NB4 (cell line): ENCODE measurements around the gene IARS2.

Experiments used
- CTCF ChIP-seq: IDR thresholded peaks from one replicate; pipeline ENCODE4 v1.5.1; 2012; ENCODE audit warnings: low read depth, low read length
- MAX ChIP-seq: IDR thresholded peaks from 2 replicates; pipeline ENCODE4 v1.6.1; 2011; ENCODE audit warnings: low read depth, low read length

- TF ChIP-seq CTCF = no peak
- TF ChIP-seq MAX = no peak
Measured at GRCh38 chr1:220135755-220136154, 41.8 kb downstream of the IARS2 start.
